ENCODE measurements around the gene KHDC1L. TPM values are rescaled to one million over a fixed set of nuclear protein-coding genes. Genes with fewer than 3 reads are reported as not detected.

Gene KHDC1L
- total RNA-seq, 1 experiment from 2014 or later: not detected

DNA sequence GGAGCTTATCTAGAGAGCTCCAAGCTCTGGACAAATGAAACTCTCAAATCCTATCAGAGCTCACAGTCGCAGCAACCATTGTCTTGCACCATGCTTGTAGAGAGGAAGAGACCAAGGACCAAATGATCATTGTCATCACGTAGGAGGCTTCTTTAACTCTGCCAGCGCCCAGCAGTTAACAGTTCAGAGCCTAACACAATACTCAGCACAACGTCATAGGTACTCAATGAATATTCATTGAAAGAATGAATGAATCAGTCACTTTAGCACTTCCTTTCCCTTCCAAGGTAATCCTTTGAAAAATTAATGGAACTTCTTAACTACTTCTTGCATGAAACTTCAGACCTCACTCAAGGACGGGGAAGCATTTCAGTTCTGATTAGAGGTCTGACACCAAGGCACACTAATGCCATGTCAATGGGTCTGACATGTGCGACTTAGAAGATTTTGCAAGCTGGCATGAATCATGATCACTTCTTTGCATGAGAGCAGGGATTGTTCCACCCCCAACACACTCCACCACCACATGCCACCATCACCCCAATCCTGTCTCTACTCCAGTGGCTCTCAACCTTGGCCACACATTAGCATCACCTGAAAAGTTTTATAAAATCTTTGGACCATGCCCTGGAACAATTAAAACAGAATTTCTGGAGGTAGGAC, 45.1 kb downstream of the KHDC1L start:
- no peaks in the 10 kb centered on the region for H3K36me3 Mint-ChIP-seq (ENCODE audit: insufficient read depth in 1 of 3, low read depth in 3 of 3)
- H4K91ac ChIP-seq (ENCODE audit: insufficient read length, low read depth, low read length): no peak overlapping the region
- no peak overlapping the region for H4K8ac ChIP-seq (replicated peaks; ENCODE audit: insufficient read length, low read depth, low read length)
- H3K56ac ChIP-seq (ENCODE audit: insufficient read length, low read depth, low read length): no peak overlapping the region
- no peaks in the 10 kb centered on the region for H4K20me1 ChIP-seq (ENCODE audit: control insufficient read depth, insufficient read depth, insufficient read length)
- no CpG with 5 or more reads among the region's 6 CpGs for WGBS (ENCODE audit: extremely low coverage, insufficient read length, low lambda C conversion rate)
- H3K4me3 Mint-ChIP-seq: no peak overlapping the region
- H3K27ac ChIP-seq (ENCODE audit: insufficient read length, low read depth, low read length): no peak overlapping the region
- no peak overlapping the region for H2BK5ac ChIP-seq (ENCODE audit: insufficient read length, low read length)
- no peak overlapping the region for H2AK5ac ChIP-seq (ENCODE audit: insufficient read length, low read length)
- TF ChIP-seq CTCF (conservative IDR thresholded peaks at IDR 0.05): no peak
- no peak overlapping the region for H3K23ac ChIP-seq (ENCODE audit: insufficient read length, low read depth, low read length)
- no peak overlapping the region for H3K27ac Mint-ChIP-seq
- H3K27me3 ChIP-seq (ENCODE audit: insufficient read depth, low read length): no peaks in the 10 kb centered on the region
- peaks cover 3% of the 10 kb centered on the region; the same call in 1 of the 2 replicates for H3K27me3 Mint-ChIP-seq (ENCODE audit: low read depth)
- H2AFZ ChIP-seq (ENCODE audit: low read length): no peak overlapping the region
- H2BK20ac ChIP-seq (ENCODE audit: low read depth, low read length, poor library complexity, severe bottlenecking): no peak overlapping the region
- H3K4me1 ChIP-seq (ENCODE audit: insufficient read depth, low read length): peaks cover 2% of the 10 kb centered on the region
- DNase-seq: no peak
- no peak overlapping the region for H3K14ac ChIP-seq (ENCODE audit: insufficient read depth, low read length)
- H3K4ac ChIP-seq (ENCODE audit: low read depth, low read length): no peak overlapping the region
- H2BK12ac ChIP-seq (ENCODE audit: insufficient read length, low read depth, low read length): no peak overlapping the region
- no peaks in the 10 kb centered on the region for H3K23me2 ChIP-seq (ENCODE audit: insufficient read length, low read depth, low read length, poor library complexity, severe bottlenecking)
- no peak overlapping the region for H3T11ph ChIP-seq (ENCODE audit: low read length)
- H2BK120ac ChIP-seq (ENCODE audit: low read depth, low read length, poor library complexity, severe bottlenecking): no peak overlapping the region
- peaks cover 3 to 15% of the 10 kb centered on the region in 2 experiments; a peak in 3 of 4 replicates for H3K4me1 Mint-ChIP-seq
- no peaks in the 10 kb centered on the region for H3K9me3 Mint-ChIP-seq
- H3K4me2 ChIP-seq (ENCODE audit: insufficient read depth, insufficient read length, low read length): no peak overlapping the region
- no peak overlapping the region for H2BK15ac ChIP-seq (ENCODE audit: low read depth, low read length)
- no peak overlapping the region for H4K5ac ChIP-seq (ENCODE audit: insufficient read length, low read depth, low read length)
- no peak overlapping the region for H3K9ac ChIP-seq (ENCODE audit: extremely low read depth, insufficient read length, low read length)
- H3K9me3 ChIP-seq (ENCODE audit: control insufficient read depth, low read depth, low read length): no peaks in the 10 kb centered on the region
- H3K18ac ChIP-seq (ENCODE audit: insufficient read length, low read depth, low read length): no peak overlapping the region
- no peaks in the 10 kb centered on the region for H3K79me1 ChIP-seq (ENCODE audit: insufficient read depth, low read depth, low read length, poor library complexity, severe bottlenecking)
- H3K79me2 ChIP-seq (ENCODE audit: insufficient read depth, low read length): no peaks in the 10 kb centered on the region

Data from H9 (cell line).